Renal cortical epithelial cell (primary cell): Measurements from ENCODE around the gene ATP6V1C2. TPM values are rescaled to one million over a fixed set of nuclear protein-coding genes. Genes with fewer than 3 reads are reported as not detected.
A peak's percentile ranks its signal among the peaks of the same experiment; 100 is the strongest.

Source experiments
- DNase-seq: peaks from one replicate; pipeline ENCODE4 v3.0.0-alpha.2; 2011; ENCODE audit warnings: low read depth
- total RNA-seq: library from RNA; depleted of rRNA; stranded (reverse); fragments of >200 nt; gene quantifications from 2 replicates; pipeline ENCODE4 v1.2.3, GENCODE V29; 2014

The ATP6V1C2 gene
- under 0.01 and 0.05 TPM in 2 replicates for total RNA-seq

- no peak for DNase-seq
Measured at GRCh38 chr2:10721396-10722251, at the start of gene ATP6V1C2. Gene ATP6V1C2 (plus strand): TSS chr2:10721630. CDS start chr2:10722850, 1,220 bp downstream.

- no peak for DNase-seq
Measured at GRCh38 chr2:10675131-10675530, 46.3 kb upstream of the ATP6V1C2 start.

GRCh38 chr2:10678225-10678624, 43.2 kb upstream of the ATP6V1C2 start:
- no peak for DNase-seq

GRCh38 chr2:10680214-10680613, 41.2 kb upstream of the ATP6V1C2 start:
- DNase-seq, result no peak

- no peak for DNase-seq
Measured at GRCh38 chr2:10680957-10681356, 40.5 kb upstream of the ATP6V1C2 start.

GRCh38 chr2:10686176-10686730, 35.2 kb upstream of the ATP6V1C2 start:
- no peak for DNase-seq

- DNase-seq, result no peak
Measured at GRCh38 chr2:10688921-10689807, 32.3 kb upstream of the ATP6V1C2 start.

- no peak for DNase-seq
Measured at GRCh38 chr2:10691521-10691920, 29.9 kb upstream of the ATP6V1C2 start.

- peak; percentile 19 for DNase-seq
Measured at GRCh38 chr2:10700078-10700803, 21.2 kb upstream of the ATP6V1C2 start.

GRCh38 chr2:10704034-10704594, 17.3 kb upstream of the ATP6V1C2 start:
- DNase-seq, result no peak

- no peak for DNase-seq
Measured at GRCh38 chr2:10706033-10706432, 15.4 kb upstream of the ATP6V1C2 start.

GRCh38 chr2:10707831-10708230, 13.6 kb upstream of the ATP6V1C2 start:
- DNase-seq, result no peak

GRCh38 chr2:10709290-10709939, 12.0 kb upstream of the ATP6V1C2 start:
- DNase-seq, result no peak

GRCh38 chr2:10712185-10712809, 9.1 kb upstream of the ATP6V1C2 start:
- DNase-seq, result no peak

GRCh38 chr2:10716581-10716980, 4.8 kb upstream of the ATP6V1C2 start:
- no peak for DNase-seq

GRCh38 chr2:10717628-10718027, 3.8 kb upstream of the ATP6V1C2 start:
- DNase-seq, result peak; percentile 46

- peak; percentile 13 for DNase-seq
Measured at GRCh38 chr2:10720306-10720705, 1.1 kb upstream of the ATP6V1C2 start.

GRCh38 chr2:10720947-10721395, 459 bp upstream of the ATP6V1C2 start:
- no peak for DNase-seq

- DNase-seq, result peak; percentile 21
Measured at GRCh38 chr2:10722252-10722825, 909 bp downstream of the ATP6V1C2 start.
